Tibial nerve (tissue), 4 donors: ENCODE results near the gene CFAP299. TPM values are rescaled to one million over a fixed set of nuclear protein-coding genes. Genes with fewer than 3 reads are reported as not detected.
A peak's percentile ranks its signal among the peaks of the same experiment; 100 is the strongest.

Experiments
- DNase-seq, 2 donors: peaks; one replicate each; pipeline ENCODE4 v3.0.0-alpha.2; 2019; ENCODE audit warnings: low spot score in 2 of 2
- H3K27ac ChIP-seq, 4 donors: fragments of 200-600 bp; sonication (generic) in 3 of 4; one replicate each; pipeline ENCODE4 v1.5.1; 2017 to 2019; ENCODE audit warnings: mild to moderate bottlenecking in 1 of 4
- H3K27me3 ChIP-seq, 2 donors: fragments of 200-600 bp; sonication (generic) in 1 of 2; one replicate each; pipeline versions ENCODE4 v1.5.1 to v1.6.0; 2017 to 2019
- H3K36me3 ChIP-seq, 3 donors: fragments of 200-600 bp; sonication (generic); one replicate each; pipeline ENCODE4 v1.5.1; 2018 to 2019
- H3K4me1 ChIP-seq, 4 donors: fragments of 200-600 bp; sonication (generic) in 3 of 4; one replicate each; pipeline ENCODE4 v1.5.1; 2017 to 2019
- H3K4me3 ChIP-seq, 4 donors: fragments of 200-600 bp; sonication (generic) in 3 of 4; one replicate each; pipeline ENCODE4 v1.5.1; 2017 to 2019; ENCODE audit warnings: mild to moderate bottlenecking in 1 of 4, moderate library complexity in 1 of 4
- H3K9me3 ChIP-seq, 4 donors: fragments of 200-600 bp; sonication (generic) in 3 of 4; one replicate each; pipeline ENCODE4 v1.5.1; 2017 to 2019
- EP300 ChIP-seq, 2 donors: sonication (generic); formaldehyde crosslinking; IDR thresholded peaks; one replicate each; pipeline ENCODE4 v1.6.1; 2017; ENCODE audit warnings: antibody characterized with exemption in 2 of 2, mild to moderate bottlenecking in 1 of 2
- POLR2A ChIP-seq, 2 donors: fragments of 450-650 bp; IDR thresholded peaks; one replicate each; pipeline ENCODE4 v1.6.1; 2017; ENCODE audit warnings: antibody characterized with exemption in 2 of 2, mild to moderate bottlenecking in 2 of 2, moderate library complexity in 2 of 2
- WGBS, 2 donors: methylation state at CpG; one replicate each; pipeline ENCODE4 v1.1.5; 2018; 5-methylcytosine and 5-hydroxymethylcytosine counted together
- total RNA-seq, 4 donors: library from RNA; depleted of rRNA; stranded (reverse); fragments of >200 nt; gene quantifications; one replicate each; pipeline ENCODE4 v1.1.0, GENCODE V29; 2016
- TF ChIP-seq, protein P1 (sequence below), 5 experiments: fragments of 200-600 bp in 3 of 5; fragments of 450-650 bp in 2 of 5; sonication (generic) in 3 of 5; IDR thresholded peaks; one replicate each; pipeline ENCODE4 v1.5.1; 2016 to 2019; ENCODE audit warnings: antibody characterized with exemption in 5 of 5, mild to moderate bottlenecking in 3 of 5, moderate library complexity in 2 of 5

The CFAP299 gene
- total RNA-seq, 4 donors from 2014 or later, result under 0.01 to 0.87 (median 0.39) TPM; not detected in 1

DNA sequence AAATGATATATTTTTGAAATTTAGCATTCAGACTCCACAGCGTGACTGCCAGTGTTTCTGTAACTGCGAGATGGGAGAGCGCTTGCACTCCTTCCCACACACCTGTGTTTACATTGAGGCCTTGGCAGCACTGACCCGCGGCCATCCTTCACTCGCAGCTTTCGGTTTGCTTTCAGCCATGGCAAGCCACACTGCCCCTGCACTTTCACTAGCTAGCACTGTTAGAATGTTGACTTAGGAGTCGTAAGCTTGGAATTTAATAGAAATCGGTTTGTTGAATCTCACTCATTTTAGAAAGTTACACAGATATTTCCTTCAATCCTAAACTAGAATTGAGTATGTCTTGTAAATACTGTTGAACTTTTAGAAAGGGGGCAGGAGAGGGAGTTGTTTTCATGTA, 136.2 kb downstream of the CFAP299 start:
- 30 to 32% methylated on average over 9 of the region's 9 CpGs for WGBS, 2 donors

DNA sequence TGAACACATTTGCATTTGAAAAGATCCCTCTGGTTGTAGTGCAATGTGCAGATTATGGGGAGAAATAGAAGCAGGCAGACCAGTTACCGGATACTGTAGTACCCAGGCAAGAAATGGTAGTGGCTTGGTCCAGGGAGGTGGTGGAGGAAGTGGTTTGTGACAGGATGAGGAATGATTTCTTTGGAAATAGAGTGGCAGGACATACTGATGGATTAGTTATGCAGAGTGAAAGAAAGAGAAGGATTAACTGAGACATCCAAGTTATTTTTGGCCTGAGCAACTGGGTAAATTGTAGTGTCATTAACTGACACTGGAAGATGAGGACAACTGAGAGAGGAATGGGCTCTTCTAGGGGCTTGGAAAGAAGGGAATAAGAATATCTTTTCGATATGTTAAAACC, 139.7 kb downstream of the CFAP299 start:
- Histone ChIP-seq H3K27ac (no peak overlapping the region), H3K9me3 (no peaks in the 10 kb centered on the region), H3K36me3 (no peaks in the 10 kb centered on the region), H3K4me1 (no peaks in the 10 kb centered on the region), H3K27me3 (no peaks in the 10 kb centered on the region), H3K4me3 (no peak overlapping the region)
- TF ChIP-seq, protein P1, sequence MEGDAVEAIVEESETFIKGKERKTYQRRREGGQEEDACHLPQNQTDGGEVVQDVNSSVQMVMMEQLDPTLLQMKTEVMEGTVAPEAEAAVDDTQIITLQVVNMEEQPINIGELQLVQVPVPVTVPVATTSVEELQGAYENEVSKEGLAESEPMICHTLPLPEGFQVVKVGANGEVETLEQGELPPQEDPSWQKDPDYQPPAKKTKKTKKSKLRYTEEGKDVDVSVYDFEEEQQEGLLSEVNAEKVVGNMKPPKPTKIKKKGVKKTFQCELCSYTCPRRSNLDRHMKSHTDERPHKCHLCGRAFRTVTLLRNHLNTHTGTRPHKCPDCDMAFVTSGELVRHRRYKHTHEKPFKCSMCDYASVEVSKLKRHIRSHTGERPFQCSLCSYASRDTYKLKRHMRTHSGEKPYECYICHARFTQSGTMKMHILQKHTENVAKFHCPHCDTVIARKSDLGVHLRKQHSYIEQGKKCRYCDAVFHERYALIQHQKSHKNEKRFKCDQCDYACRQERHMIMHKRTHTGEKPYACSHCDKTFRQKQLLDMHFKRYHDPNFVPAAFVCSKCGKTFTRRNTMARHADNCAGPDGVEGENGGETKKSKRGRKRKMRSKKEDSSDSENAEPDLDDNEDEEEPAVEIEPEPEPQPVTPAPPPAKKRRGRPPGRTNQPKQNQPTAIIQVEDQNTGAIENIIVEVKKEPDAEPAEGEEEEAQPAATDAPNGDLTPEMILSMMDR (IDR thresholded peaks at IDR 0.05), result no peak
- no peak for TF ChIP-seq POLR2A (IDR thresholded peaks at IDR 0.05)
- no peak for TF ChIP-seq EP300 (IDR thresholded peaks at IDR 0.05)
- no peak for DNase-seq
- WGBS, 2 donors, result 96 to 97% methylated on average over 2 of the region's 2 CpGs

More for the DNA sequence above, 136.2 kb downstream of the CFAP299 start:
- Histone ChIP-seq H3K27me3 (no peaks in the 10 kb centered on the region), H3K36me3 (no peaks in the 10 kb centered on the region), H3K27ac (no peak overlapping the region), H3K9me3 (no peaks in the 10 kb centered on the region), H3K4me3 (peak overlapping the region in 2 of 4 donors; percentile 10 to 17), H3K4me1 (no peaks in the 10 kb centered on the region)
- no peak for TF ChIP-seq EP300 (IDR thresholded peaks at IDR 0.05)
- TF ChIP-seq POLR2A (IDR thresholded peaks at IDR 0.05), result no peak
- TF ChIP-seq, protein P1 (IDR thresholded peaks at IDR 0.05), result no peak
- no peak for DNase-seq

DNA sequence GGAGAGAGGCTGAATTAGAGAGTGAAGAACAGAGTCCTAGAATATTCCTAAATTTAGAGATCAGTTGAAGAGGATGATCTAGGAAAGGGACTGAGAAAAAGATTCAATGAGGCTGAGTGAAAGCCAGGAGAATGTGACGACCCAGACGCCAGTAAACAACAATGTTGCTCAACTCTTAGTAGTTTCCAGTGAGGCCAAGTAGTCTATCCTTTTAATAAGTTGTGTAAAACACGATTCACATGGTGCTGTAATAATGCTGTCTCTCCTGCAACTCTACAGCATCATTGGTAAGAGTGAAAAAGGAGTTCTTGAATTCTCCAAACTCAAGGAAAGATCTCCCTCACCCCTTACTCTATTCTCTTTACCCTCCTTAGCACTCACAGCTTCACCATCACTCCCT, 140.3 kb downstream of the CFAP299 start:
- H3K36me3 ChIP-seq, result no peaks in the 10 kb centered on the region

DNA sequence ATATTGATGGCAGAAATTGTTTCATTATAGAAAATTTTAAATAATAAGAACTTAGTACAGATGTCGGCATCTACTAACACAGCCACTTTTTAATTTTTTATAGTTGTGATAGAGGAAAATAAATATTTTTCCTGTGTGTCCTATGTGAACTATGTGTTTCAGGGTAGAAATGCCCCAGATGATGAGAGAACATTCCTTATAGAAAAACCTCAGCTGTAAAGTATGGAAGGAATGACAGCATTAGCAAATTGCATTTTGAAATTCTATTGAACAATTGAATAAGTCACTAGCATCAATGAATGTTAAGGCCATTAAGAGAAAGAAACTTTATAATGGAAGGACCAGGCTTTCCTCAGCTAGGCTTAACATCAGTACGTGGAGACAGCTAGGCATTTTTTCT, 149.2 kb downstream of the CFAP299 start:
- TF ChIP-seq, protein P1 (IDR thresholded peaks at IDR 0.05), result no peak
- TF ChIP-seq EP300 (IDR thresholded peaks at IDR 0.05) (no peak), POLR2A (IDR thresholded peaks at IDR 0.05) (no peak)
- Histone ChIP-seq H3K36me3 (no peaks in the 10 kb centered on the region), H3K27ac (no peak overlapping the region), H3K27me3 (no peaks in the 10 kb centered on the region), H3K9me3 (no peaks in the 10 kb centered on the region), H3K4me1 (no peaks in the 10 kb centered on the region), H3K4me3 (no peak overlapping the region)
- 54 to 67% methylated on average over 2 of the region's 2 CpGs for WGBS, 2 donors
- no peak for DNase-seq

More for the DNA sequence above, 140.3 kb downstream of the CFAP299 start:
- TF ChIP-seq EP300 (IDR thresholded peaks at IDR 0.05), result no peak
- TF ChIP-seq POLR2A (IDR thresholded peaks at IDR 0.05), result no peak
- TF ChIP-seq, protein P1 (IDR thresholded peaks at IDR 0.05), result no peak
- no peak overlapping the region for H3K4me3 ChIP-seq
- DNase-seq, result no peak
- no peaks in the 10 kb centered on the region for H3K27me3 ChIP-seq
- no peak overlapping the region for H3K27ac ChIP-seq
- no peaks in the 10 kb centered on the region for H3K9me3 ChIP-seq
- H3K4me1 ChIP-seq, result no peaks in the 10 kb centered on the region
- 71 to 84% methylated on average over 3 of the region's 3 CpGs for WGBS, 2 donors

DNA sequence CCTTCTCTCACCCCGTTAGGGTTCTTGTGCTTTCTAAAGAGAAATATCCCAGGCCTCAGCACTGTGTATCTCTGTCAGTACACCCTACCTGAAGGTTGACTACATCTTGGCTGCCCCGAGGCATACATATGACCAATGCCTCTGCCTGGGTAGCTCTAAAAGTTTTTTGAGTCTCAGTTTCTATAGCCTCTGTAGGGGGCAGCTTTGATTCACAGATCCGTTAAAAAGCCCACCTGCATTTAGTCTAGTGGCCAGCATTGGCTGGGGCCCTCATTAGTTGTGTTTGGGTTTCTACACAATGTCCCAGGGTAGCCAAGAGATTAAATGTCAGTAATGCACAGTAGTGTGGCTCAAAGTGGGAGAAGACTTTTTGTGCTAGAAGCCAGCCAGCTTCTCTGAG, 151.1 kb downstream of the CFAP299 start:
- no peak for DNase-seq
- no peak for TF ChIP-seq EP300 (IDR thresholded peaks at IDR 0.05)
- no peak for TF ChIP-seq POLR2A (IDR thresholded peaks at IDR 0.05)
- TF ChIP-seq, protein P1 (IDR thresholded peaks at IDR 0.05), result no peak
- H3K27me3 ChIP-seq, result no peaks in the 10 kb centered on the region
- no peaks in the 10 kb centered on the region for H3K9me3 ChIP-seq
- H3K27ac ChIP-seq, result no peak overlapping the region
- no peaks in the 10 kb centered on the region for H3K36me3 ChIP-seq
- peaks cover 0 to 3% (median 0%) of the 10 kb centered on the region in 4 donors for H3K4me1 ChIP-seq
- no peak overlapping the region for H3K4me3 ChIP-seq
- 66 to 85% methylated on average over 3 of the region's 3 CpGs for WGBS, 2 donors
